Ovary (tissue), 3 donors: ENCODE measurements around the gene GLCCI1.

ENCODE experiments used
- CTCF ChIP-seq, 3 donors: fragments of 450-650 bp in 2 of 3; fragments of 200-600 bp in 1 of 3; IDR thresholded peaks; one replicate each; pipeline versions ENCODE4 v1.5.1 to v1.8.0; 2016 to 2022; ENCODE audit warnings: antibody characterized with exemption in 3 of 3, mild to moderate bottlenecking in 1 of 3
- EP300 ChIP-seq: sonication (generic); formaldehyde crosslinking; IDR thresholded peaks from one replicate; pipeline ENCODE4 v1.6.1; 2017; ENCODE audit warnings: antibody characterized with exemption
- POLR2A ChIP-seq: fragments of 450-650 bp; IDR thresholded peaks from one replicate; pipeline ENCODE4 v1.6.1; 2017; ENCODE audit warnings: antibody characterized with exemption, mild to moderate bottlenecking, moderate library complexity
- donor health status: DM: no; HTN: no; CAD: no.

GRCh38 chr7:8058852-8059251, 90.3 kb downstream of the GLCCI1 start:
- TF ChIP-seq EP300 = no peak
- no peak for TF ChIP-seq CTCF (IDR thresholded peaks at IDR 0.05)
- no peak for TF ChIP-seq POLR2A
